GM10266 (cell line): ENCODE measurements around the gene SGCD.

ENCODE experiments used
- DNase-seq: peaks from one replicate; pipeline ENCODE4 v3.0.0; 2012; ENCODE audit errors: extremely low spot score
- CTCF ChIP-seq: IDR thresholded peaks from 2 replicates; pipeline ENCODE4 v1.5.1; 2012; ENCODE audit warnings: mild to moderate bottlenecking, low read depth; ENCODE audit not compliant: control insufficient read depth, insufficient read depth; ENCODE audit errors: missing control alignments

SGCD gene

GRCh38 chr5:156479849-156480248 is 152.9 kb downstream of the SGCD start:
- no peak for DNase-seq
- no peak for TF ChIP-seq CTCF

GRCh38 chr5:156481741-156482140 is 154.8 kb downstream of the SGCD start:
- no peak for DNase-seq
- no peak for TF ChIP-seq CTCF

GRCh38 chr5:156482818-156483217 is 155.9 kb downstream of the SGCD start:
- no peak for TF ChIP-seq CTCF
- no peak for DNase-seq

- TF ChIP-seq CTCF = no peak
- no peak for DNase-seq
Measured at GRCh38 chr5:156486394-156487238, 159.7 kb downstream of the SGCD start.

- DNase-seq = no peak
- no peak for TF ChIP-seq CTCF
Measured at GRCh38 chr5:156491766-156492165, 164.8 kb downstream of the SGCD start.

- TF ChIP-seq CTCF = no peak
- no peak for DNase-seq
Measured at GRCh38 chr5:156496291-156496690, 169.3 kb downstream of the SGCD start.

- DNase-seq = no peak
- no peak for TF ChIP-seq CTCF
Measured at GRCh38 chr5:156497804-156498208, 170.8 kb downstream of the SGCD start.
